Activated T-cell treated with anti-CD3 and anti-CD28 coated beads for 4 hours (primary cell): ENCODE data around the gene NABP2.

Experiments
- DNase-seq: peaks from one replicate; pipeline ENCODE4 v3.0.0-alpha.2; 2020

The NABP2 gene

GRCh38 chr12:56216461-56216860 lies 7.7 kb upstream of the NABP2 start:
- DNase-seq, result no peak

- DNase-seq, result no peak
These were observed 4.3 kb upstream of the NABP2 start for GRCh38 chr12:56219840-56220239.

GRCh38 chr12:56220611-56221231 lies 3.4 kb upstream of the NABP2 start:
- DNase-seq, result no peak

- DNase-seq, result no peak
These were observed 2.8 kb upstream of the NABP2 start for GRCh38 chr12:56221232-56221756.

GRCh38 chr12:56221757-56222530 lies 2.2 kb upstream of the NABP2 start, which contains the start of gene RNF41:
TSS of gene RNF41 (minus strand) at chr12:56221922. CDS start at chr12:56214047, 7,875 bp downstream.
- DNase-seq, result peak; percentile 90

- no peak for DNase-seq
These were observed 1.6 kb upstream of the NABP2 start for GRCh38 chr12:56222531-56222895.

GRCh38 chr12:56223571-56224101 lies 506 bp upstream of the NABP2 start:
- DNase-seq, result no peak

- no peak for DNase-seq
These were observed 812 bp downstream of the NABP2 start for GRCh38 chr12:56224954-56225353.

GRCh38 chr12:56229082-56229481 lies 4.9 kb downstream of the NABP2 start:
- DNase-seq, result no peak

- no peak for DNase-seq
These were observed 5.8 kb downstream of the NABP2 start, which contains the start of gene SLC39A5 for GRCh38 chr12:56229916-56230431. TSS of gene SLC39A5 (plus strand) at chr12:56230051. CDS start at chr12:56231275, 1,224 bp downstream.

- no peak for DNase-seq
These were observed 6.5 kb downstream of the NABP2 start for GRCh38 chr12:56230432-56231183.

GRCh38 chr12:56231184-56231582 lies 7.0 kb downstream of the NABP2 start:
- DNase-seq, result no peak

- DNase-seq, result no peak
These were observed 10.7 kb downstream of the NABP2 start for GRCh38 chr12:56234746-56235436.

- DNase-seq, result no peak
These were observed 11.9 kb downstream of the NABP2 start for GRCh38 chr12:56236091-56236490.

GRCh38 chr12:56236985-56237384 lies 12.8 kb downstream of the NABP2 start:
- DNase-seq, result no peak

GRCh38 chr12:56237552-56237951 lies 13.4 kb downstream of the NABP2 start:
- DNase-seq, result no peak

GRCh38 chr12:56241424-56242303 lies 17.5 kb downstream of the NABP2 start:
- no peak for DNase-seq

GRCh38 chr12:56242986-56243385 lies 18.8 kb downstream of the NABP2 start:
- no peak for DNase-seq

- no peak for DNase-seq
These were observed 19.6 kb downstream of the NABP2 start for GRCh38 chr12:56243731-56244181.

- DNase-seq, result no peak
These were observed 20.4 kb downstream of the NABP2 start for GRCh38 chr12:56244494-56244893.

- no peak for DNase-seq
These were observed 23.8 kb downstream of the NABP2 start for GRCh38 chr12:56247923-56248322.
